GM21526 (cell line): ENCODE data around the gene LRCH2.
"Not testable (repeated sequence)": the region's sequence is repeated elsewhere in the genome, so short reads cannot be mapped to it uniquely, and the experiment has no call there.

Source experiments
- ATAC-seq: cut with Tn5 transposase; IDR thresholded peaks from one replicate; pipeline ENCODE4 v1.9.1; 2021; ENCODE audit warnings: moderate library complexity; ENCODE audit not compliant: unreplicated experiment, low FRiP score

The LRCH2 gene

GRCh38 chrX:115233497-115234455 lies at the start of gene LRCH2:
Gene LRCH2 (minus strand): TSS chrX:115234096. CDS start chrX:115234041, 55 bp downstream.
- no peak for ATAC-seq

- no peak for ATAC-seq
Measured at GRCh38 chrX:115269051-115269683, 35.3 kb upstream of the LRCH2 start.

GRCh38 chrX:115268421-115268820 lies 34.5 kb upstream of the LRCH2 start:
- ATAC-seq, result no peak

- no peak for ATAC-seq
Measured at GRCh38 chrX:115266300-115266699, 32.4 kb upstream of the LRCH2 start.

GRCh38 chrX:115264009-115264408 lies 30.1 kb upstream of the LRCH2 start:
- no peak for ATAC-seq

GRCh38 chrX:115261148-115261547 lies 27.3 kb upstream of the LRCH2 start:
- no peak for ATAC-seq

- ATAC-seq, result no peak
Measured at GRCh38 chrX:115260330-115260729, 26.4 kb upstream of the LRCH2 start.

- no peak for ATAC-seq
Measured at GRCh38 chrX:115259238-115259875, 25.5 kb upstream of the LRCH2 start.

- ATAC-seq, result no peak
Measured at GRCh38 chrX:115257711-115258110, 23.8 kb upstream of the LRCH2 start.

- ATAC-seq, result no peak
Measured at GRCh38 chrX:115255003-115255402, 21.1 kb upstream of the LRCH2 start.

GRCh38 chrX:115251458-115252233 lies 17.8 kb upstream of the LRCH2 start:
- ATAC-seq, result no peak

GRCh38 chrX:115237056-115237455 lies 3.2 kb upstream of the LRCH2 start:
- no peak for ATAC-seq

GRCh38 chrX:115236560-115236959 lies 2.7 kb upstream of the LRCH2 start:
- no peak for ATAC-seq

GRCh38 chrX:115234461-115234860 lies 565 bp upstream of the LRCH2 start:
- ATAC-seq, result no peak

- no peak for ATAC-seq
Measured at GRCh38 chrX:115232933-115233496, 881 bp downstream of the LRCH2 start.

- no peak for ATAC-seq
Measured at GRCh38 chrX:115229337-115230003, 4.4 kb downstream of the LRCH2 start.

- ATAC-seq, result no peak
Measured at GRCh38 chrX:115226929-115227328, 7.0 kb downstream of the LRCH2 start.

- not testable (repeated sequence) for ATAC-seq
Measured at GRCh38 chrX:115217346-115217745, 16.6 kb downstream of the LRCH2 start.

- ATAC-seq, result no peak
Measured at GRCh38 chrX:115214605-115215004, 19.3 kb downstream of the LRCH2 start.

- no peak for ATAC-seq
Measured at GRCh38 chrX:115214151-115214550, 19.7 kb downstream of the LRCH2 start.
